ENCODE measurements around the gene ARID5B.

Gene ARID5B

GRCh38 chr10:61905837-61906561 lies 4.5 kb downstream of the ARID5B start:
- no peak for TF ChIP-seq GATA3 (IDR thresholded peaks at IDR 0.05; ENCODE audit: low read depth, low read length)
- no peak for TF ChIP-seq GATA2 (IDR thresholded peaks at IDR 0.05; ENCODE audit: low read depth, low read length)

GRCh38 chr10:61906562-61906901 lies 5.0 kb downstream of the ARID5B start:
- TF ChIP-seq GATA2 (IDR thresholded peaks at IDR 0.05; ENCODE audit: low read depth, low read length) = no peak
- no peak for TF ChIP-seq GATA3 (IDR thresholded peaks at IDR 0.05; ENCODE audit: low read depth, low read length)

DNA sequence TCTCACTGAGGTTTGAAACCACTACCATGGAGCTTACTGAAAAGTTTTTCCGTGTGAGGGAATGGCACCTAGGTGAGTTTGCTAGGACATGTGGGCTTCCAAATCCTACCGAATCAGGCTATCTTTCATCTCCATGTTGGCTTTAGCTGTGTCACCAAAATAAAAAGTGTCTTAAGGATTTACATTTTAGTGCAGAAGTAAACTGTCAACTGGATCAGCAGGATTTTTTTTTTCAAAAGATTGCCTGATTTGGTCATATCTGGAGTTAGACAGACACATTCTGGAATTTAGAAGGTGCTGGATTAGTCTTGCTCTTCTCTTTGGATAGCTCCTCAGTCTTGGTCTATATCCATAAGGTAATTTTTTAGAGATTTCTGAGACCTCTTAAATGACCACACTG lies 5.5 kb downstream of the ARID5B start:
- TF ChIP-seq GATA2 (IDR thresholded peaks at IDR 0.05; ENCODE audit: low read depth, low read length) (no peak), GATA3 (IDR thresholded peaks at IDR 0.05; ENCODE audit: low read depth, low read length) (no peak)

DNA sequence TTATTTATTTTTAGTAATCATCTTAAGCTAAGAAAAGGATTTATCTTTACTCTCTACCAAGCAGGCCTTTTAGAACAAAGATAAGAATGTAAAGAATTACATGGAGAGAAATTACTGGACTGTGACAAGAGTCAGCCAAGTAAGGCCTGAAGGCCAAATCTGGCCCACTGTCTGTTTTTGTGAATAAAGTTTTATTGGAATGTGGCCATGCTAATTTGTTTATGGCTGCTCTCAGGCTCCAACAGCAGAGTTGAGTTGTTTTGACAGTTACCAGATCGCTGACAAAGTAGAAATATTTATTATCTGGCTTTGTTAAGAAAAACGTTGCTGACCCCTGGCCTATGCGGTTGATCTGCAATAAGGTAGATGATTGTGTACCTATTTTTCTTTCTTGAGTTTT lies 6.1 kb downstream of the ARID5B start:
- TF ChIP-seq GATA2 (IDR thresholded peaks at IDR 0.05; ENCODE audit: low read depth, low read length) (no peak), GATA3 (IDR thresholded peaks at IDR 0.05; ENCODE audit: low read depth, low read length) (no peak)

DNA sequence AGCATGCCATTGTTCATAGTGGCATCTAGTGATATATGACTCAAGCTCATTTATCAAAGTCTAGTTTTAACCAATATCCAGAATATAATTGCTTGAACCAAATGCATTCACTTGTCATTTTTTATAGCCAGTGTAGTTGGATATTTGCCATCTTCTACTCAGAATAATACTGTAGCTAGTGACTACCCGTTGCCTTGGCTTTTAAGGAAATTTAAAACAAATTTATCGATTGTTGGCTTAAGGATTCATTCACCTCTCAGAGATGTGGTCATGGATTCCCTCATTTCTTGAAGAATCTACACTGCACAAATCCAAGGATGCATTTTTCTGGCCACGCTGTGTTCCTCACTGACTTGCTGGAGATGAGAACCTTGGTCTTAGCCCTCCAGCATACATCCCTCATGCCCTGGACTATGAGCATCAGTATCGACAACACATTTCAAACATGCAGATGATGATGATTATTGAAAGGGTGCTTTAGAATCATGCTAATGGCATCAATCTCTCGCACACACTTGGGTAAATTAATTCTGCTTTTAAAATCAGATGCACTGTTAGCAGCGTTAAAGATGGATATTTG lies 8.8 kb downstream of the ARID5B start:
- TF ChIP-seq GATA3 (IDR thresholded peaks at IDR 0.05; ENCODE audit: low read depth, low read length) = no peak
- no peak for TF ChIP-seq GATA2 (IDR thresholded peaks at IDR 0.05; ENCODE audit: low read depth, low read length)

GRCh38 chr10:61910894-61911293 lies 9.4 kb downstream of the ARID5B start:
- TF ChIP-seq GATA3 (IDR thresholded peaks at IDR 0.05; ENCODE audit: low read depth, low read length) (no peak), GATA2 (IDR thresholded peaks at IDR 0.05; ENCODE audit: low read depth, low read length) (no peak)

DNA sequence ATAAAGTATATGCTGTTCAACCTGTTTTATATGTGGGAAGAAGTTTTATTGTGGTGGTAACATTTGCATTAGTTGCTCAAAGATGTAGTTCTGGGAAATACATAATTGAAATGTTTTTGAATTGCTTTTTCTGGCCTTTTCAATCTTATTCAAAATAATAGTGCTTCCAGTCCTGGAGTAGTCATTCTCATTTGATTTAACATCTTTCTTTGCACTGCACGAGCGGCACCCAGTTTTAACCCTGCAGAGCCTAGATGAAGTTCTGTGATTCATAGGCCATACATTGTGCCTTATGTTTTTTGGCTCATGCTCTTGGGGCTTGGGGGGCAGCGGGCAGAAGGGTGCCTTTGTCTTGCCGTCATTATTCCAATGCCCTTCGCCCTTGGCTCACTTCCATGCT lies 9.9 kb downstream of the ARID5B start:
- TF ChIP-seq GATA3 (IDR thresholded peaks at IDR 0.05; ENCODE audit: low read depth, low read length) = no peak

GRCh38 chr10:61912981-61913380 lies 11.5 kb downstream of the ARID5B start:
- TF ChIP-seq GATA3 (IDR thresholded peaks at IDR 0.05; ENCODE audit: low read depth, low read length) (no peak), GATA2 (IDR thresholded peaks at IDR 0.05; ENCODE audit: low read depth, low read length) (no peak)

DNA sequence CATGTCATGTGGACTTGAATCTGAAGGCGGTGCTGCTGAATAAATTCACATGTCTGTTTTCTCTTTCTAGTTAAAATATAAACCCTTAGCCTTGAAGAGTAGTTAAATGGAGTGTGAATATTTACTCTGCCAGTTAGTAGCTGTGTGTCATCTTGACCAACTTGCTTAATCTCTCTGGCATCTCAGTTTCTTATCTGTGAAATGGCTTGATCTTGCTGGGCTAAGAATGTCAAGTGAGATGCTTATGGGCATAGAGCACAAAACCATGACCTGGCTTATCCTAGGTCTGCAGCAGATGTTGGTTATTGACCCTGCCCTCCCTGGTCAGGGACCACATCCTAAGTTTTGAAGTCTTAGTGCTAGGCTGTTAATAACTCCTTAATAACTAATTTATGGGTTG lies 16.6 kb downstream of the ARID5B start:
- TF ChIP-seq GATA2 (IDR thresholded peaks at IDR 0.05; ENCODE audit: low read depth, low read length) = no peak

- no peak for TF ChIP-seq GATA2 (IDR thresholded peaks at IDR 0.05; ENCODE audit: low read depth, low read length)
- no peak for TF ChIP-seq GATA3 (IDR thresholded peaks at IDR 0.05; ENCODE audit: low read depth, low read length)
Measured at GRCh38 chr10:61918989-61919388, 17.5 kb downstream of the ARID5B start.

DNA sequence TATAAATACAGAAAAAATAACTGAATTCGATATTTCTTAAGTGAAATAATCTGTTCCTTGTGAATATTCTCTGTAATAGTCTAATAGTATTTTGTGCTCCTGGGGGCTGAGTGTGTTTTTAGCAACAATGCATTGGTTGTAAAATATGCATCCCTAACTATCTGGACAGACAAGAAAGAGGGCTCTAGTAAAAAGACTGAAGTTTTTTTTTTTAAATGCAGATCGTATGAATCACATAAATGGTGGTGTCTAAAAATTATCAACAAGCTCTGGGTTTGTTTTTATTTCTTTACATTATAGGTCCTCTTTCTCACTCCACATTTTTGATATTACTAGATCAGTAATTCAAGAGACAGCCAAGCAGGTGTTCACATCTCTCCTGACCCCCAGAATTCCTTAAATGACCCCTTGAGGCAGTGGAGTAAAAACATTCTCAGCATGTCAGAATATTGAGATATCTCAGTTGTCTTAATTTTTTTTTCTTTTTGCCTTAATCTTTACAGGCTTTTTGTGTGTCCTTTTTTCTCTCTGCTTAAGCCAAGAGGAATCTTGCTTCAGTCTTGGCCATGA lies 18.2 kb downstream of the ARID5B start:
- TF ChIP-seq GATA3 (IDR thresholded peaks at IDR 0.05; ENCODE audit: low read depth, low read length) (no peak), GATA2 (IDR thresholded peaks at IDR 0.05; ENCODE audit: low read depth, low read length) (no peak)

DNA sequence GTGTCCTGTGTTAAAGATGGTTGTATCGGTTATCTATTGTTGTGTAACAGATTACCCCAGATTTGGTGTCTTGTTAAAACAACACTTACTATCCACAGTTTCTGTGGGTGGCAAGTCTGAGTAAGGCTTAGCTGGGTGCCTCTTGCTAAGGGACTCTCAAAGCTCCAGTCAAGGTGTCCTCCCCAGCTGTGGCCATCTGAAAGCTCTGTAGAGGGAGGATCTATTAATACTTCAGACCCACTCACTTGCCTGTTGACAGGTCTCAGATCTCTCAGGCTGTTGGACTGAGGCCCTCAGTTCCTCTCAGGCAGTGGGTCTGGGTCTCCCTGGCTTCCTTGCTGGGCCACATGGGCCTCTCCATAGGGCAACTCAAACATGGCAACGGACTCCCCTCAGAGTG lies 19.6 kb downstream of the ARID5B start:
- TF ChIP-seq GATA3 (IDR thresholded peaks at IDR 0.05; ENCODE audit: low read depth, low read length) (no peak), GATA2 (IDR thresholded peaks at IDR 0.05; ENCODE audit: low read depth, low read length) (no peak)

- TF ChIP-seq GATA2 (IDR thresholded peaks at IDR 0.05; ENCODE audit: low read depth, low read length) = peak; percentile 15; the same call in 1 of the 2 replicates
- TF ChIP-seq GATA3 (IDR thresholded peaks at IDR 0.05; ENCODE audit: low read depth, low read length) = no peak
Measured at GRCh38 chr10:61923210-61923949, 21.9 kb downstream of the ARID5B start.

DNA sequence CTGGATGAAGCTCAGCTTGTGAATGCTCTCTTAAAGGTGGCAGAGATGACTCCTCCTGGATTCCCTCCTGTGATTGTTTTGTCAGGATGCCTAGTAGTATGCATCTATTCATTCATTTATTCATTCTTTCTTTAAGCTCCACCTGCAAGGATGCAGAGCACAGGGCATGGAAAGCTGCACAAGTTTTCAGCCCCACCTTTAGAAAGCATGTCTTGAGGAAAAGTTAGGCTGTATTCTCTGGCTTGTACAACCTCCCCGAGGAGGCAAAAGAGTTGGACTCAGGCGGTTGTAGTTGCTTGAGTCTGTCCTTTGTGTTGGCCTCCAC lies 22.4 kb downstream of the ARID5B start:
- TF ChIP-seq GATA2 (IDR thresholded peaks at IDR 0.05; ENCODE audit: low read depth, low read length) (no peak), GATA3 (IDR thresholded peaks at IDR 0.05; ENCODE audit: low read depth, low read length) (no peak)

DNA sequence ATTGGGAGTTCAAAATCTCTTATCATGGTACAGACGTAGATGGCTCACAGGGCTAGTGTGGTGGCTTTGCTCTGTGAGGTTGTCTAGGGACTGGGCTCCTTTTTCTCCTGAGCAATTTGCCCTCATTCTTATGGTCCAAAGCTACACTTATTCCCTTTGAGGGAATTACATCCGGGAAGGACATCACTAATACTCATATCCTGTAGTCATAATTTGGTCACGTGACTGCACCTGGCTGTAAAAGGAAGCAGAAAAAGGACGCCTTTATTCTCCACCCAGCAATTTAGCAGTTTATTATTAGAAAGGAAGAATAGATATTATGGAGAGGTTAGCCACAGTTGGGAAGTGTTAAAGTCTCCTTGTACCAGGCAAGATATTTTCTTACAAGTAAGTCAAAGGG lies 28.1 kb downstream of the ARID5B start:
- TF ChIP-seq GATA3 (IDR thresholded peaks at IDR 0.05; ENCODE audit: low read depth, low read length) = no peak
- no peak for TF ChIP-seq GATA2 (IDR thresholded peaks at IDR 0.05; ENCODE audit: low read depth, low read length)
